COLO668 (cell line): ENCODE measurements around the gene PTPRH.
"Not testable (repeated sequence)": the region's sequence is repeated elsewhere in the genome, so short reads cannot be mapped to it uniquely, and the experiment has no call there.

ENCODE experiments used
- DNase-seq: peaks from one replicate; lab custom pipeline; 2025; ENCODE audit not compliant: unreplicated experiment; lab: John Stamatoyannopoulos, UW

The PTPRH gene

DNA sequence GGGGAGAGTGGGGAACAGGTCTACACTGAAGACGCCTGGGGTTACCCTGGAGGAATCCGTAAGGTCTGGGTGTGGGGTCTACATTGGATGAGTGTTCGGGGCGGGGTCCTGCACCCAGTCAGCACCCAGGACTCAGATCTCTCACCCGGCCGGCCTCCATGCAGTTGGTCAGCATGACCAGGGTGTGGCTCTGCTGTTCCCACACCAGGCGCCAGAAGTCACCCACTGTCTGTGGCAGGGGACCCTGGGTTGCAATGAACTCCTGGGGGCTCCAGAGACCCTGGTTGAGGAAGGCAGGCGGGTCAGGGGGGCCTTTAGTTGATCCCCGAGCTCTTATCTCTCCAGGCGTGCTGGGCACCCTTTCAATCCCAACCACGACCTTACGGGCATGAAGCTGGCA, 23.2 kb downstream of the PTPRH start:
- no peak for DNase-seq

GRCh38 chr19:55181740-55182139, 27.6 kb downstream of the PTPRH start:
- DNase-seq = no peak

GRCh38 chr19:55179606-55180484, 29.5 kb downstream of the PTPRH start, which contains the start of gene SYT5:
Gene SYT5 (minus strand): TSS chr19:55180289. CDS start chr19:55179041, 1,248 bp downstream.
- DNase-seq = peak; percentile 45

DNA sequence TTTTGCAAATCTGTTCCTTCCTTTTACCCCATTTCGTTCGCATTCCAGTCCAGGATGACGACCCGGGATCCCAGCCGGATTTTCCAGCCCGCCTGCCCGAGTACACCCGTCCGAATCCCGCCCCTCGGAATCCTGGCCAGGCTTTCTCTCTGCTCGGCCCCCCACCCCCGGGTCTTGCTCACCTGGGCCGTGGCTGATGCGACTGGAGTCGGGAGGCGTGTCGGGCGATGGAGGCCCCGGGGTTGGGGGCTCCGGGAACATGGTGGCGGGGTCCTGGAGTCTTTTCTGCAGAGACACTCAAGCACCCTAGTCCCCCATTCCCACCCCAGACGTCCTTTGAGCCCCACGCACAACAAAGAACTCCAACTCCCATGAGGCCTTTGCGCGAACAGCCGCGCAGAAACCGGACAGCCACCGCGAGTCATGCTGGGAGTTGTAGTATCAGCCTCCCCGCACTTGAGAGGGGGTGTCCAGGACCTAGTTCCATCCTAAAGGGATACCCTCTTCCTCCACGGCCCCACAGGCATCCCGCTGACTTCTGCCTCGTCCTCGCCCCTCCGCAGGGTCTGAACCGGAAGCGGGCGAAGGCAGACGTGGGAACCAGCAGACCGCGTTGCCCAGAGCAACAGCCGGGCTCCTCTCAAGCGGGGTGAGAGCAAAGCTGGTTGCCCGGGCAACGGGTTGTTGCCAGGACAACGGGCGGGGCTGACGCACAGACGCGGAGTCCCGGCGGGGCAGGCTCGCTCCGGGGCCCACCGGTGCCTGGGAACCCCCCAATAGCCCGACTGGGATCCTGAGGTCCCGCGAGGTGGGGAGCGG, 30.3 kb downstream of the PTPRH start:
- peak; percentile 92 for DNase-seq

DNA sequence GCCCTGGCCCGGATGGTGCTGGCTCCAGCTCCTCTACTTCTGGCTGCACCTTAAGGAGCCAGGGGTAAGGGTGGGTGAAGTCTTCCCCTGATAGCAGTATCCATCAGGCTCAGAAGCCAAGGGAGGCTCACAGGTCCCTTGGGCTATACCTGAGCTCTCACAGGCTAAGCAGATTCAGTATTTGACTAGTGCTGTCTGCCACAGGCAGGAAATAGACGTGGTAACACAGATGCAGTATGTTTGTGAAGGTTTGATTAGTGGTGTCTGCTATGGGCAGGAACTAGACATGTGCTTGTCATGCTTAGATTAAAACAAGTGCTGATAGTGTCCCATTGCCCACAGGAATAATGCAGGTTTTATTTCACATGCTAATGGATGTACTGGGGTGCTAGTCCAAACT, 33.2 kb downstream of the PTPRH start:
- DNase-seq = no peak

GRCh38 chr19:55175117-55175867, 34.0 kb downstream of the PTPRH start:
- DNase-seq = peak; percentile 61

GRCh38 chr19:55174425-55175116, 34.7 kb downstream of the PTPRH start:
- no peak for DNase-seq

DNA sequence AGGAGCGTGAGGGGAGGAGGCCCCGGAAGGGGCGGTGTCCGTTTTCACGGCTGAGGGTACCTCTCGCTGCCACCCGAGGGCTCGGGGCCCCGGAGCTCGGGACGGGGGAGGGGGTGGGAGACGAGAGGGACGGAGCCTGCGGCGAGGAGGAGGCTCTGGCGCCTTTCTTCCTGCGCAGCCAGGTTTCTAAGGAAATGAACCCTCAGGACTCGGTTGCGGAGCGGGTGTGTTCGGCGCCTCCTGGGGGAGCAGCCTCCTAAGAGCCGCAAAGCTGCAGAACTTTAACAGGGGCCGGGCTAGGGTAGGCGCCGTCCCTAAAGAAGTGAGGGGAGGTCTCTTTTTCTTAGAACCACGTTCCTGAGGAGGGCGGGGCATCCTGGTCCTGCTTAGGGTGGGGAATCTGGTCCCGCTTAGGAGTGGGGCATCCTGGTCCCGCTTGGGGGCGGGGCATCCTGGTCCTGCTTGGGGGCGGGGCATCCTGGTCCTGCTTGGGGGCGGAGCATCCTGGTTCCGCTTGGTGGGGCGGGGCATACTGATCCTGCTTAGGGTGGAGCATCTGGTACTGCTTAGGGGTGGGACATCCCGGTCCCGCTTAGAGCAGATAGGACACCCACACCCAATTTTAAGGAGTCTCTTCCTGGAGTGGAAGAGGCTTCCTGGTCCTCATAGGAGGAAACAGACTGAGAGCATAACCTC, 35.4 kb downstream of the PTPRH start:
- peak; percentile 58 for DNase-seq

DNA sequence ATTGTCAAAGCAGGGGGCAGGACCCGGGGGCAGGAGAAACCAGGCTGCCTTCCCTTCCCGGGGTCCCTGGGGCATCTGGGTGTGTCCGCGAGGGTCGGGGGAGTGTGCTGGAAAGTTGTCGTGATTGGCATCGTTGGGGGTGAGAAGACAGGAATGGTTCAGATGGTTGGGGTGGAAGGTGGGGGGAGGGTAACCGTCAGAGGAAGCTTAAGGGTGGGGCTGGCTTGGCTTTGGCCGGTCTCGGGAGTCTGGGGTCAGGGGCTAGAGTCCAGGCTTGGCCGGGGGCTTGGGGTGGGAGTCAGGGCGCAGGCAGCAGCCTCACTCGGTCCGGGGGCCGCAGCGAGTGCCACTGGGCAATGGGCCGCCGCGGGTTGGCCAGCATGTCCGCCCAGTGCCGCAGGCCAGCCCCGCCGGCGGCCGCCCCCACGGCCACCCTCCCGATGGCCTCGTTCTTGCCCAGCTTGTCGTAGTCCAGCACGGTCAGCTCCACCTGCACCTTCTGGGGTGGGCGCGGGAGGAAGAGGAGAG, 36.1 kb downstream of the PTPRH start:
- DNase-seq = no peak

GRCh38 chr19:55172741-55173140, 36.6 kb downstream of the PTPRH start:
- DNase-seq = no peak

- not testable (repeated sequence) for DNase-seq
Observed at GRCh38 chr19:55172318-55172717, 37.0 kb downstream of the PTPRH start.

GRCh38 chr19:55171440-55171839, 37.9 kb downstream of the PTPRH start:
- DNase-seq = no peak

DNA sequence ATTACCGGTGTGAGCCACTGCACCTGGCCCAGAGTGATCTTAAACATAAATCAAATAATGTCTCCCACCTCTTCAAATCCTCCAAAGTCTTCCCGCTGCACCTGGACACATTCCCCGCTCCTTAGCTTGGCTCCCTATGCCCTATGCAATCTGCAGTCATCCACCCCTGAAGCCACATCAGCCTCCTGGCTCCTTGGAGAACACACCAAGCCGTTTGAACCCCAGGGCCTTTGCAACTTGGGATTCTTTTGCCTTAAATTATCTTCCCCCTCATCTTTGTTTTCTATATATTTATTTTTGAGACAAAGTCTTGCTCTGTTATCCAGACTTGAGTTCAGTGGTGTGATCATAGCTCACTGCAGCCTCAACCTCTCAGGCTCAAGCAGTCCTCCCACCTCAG, 40.2 kb downstream of the PTPRH start:
- DNase-seq = no peak

DNA sequence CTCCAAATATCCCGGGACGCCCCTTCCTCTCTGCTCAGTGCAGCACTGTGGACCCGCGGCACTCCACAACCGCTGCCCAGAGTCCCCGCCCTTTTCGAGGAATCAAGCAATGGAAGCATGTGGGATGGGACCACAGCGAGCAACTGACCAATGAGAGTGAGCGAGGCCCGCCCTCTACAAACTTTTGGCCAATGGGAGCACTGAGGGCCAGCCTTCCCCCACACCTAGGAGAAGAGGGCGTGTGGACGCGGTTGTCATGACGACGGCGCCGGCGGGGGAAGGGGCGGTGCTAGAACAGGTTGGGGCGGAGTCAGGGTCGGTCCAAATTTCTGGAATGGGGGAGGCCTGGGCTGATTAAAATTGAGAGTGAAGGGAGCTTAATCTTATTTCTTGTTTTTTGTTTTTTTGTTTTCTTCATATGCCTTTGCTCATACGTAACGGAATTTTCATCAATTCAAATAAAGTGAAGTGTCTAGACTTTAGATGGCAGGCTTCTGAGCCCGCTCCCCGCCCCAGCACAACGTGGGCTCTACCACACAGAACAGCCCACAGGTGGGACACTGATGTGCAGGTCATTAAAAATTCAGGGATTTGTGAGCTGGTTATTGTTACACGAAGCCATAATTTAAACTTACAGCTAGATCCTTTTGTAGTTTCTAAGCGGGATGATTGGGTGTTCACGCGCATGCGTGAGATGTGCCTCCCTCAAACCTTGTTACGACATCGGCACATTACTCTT, 42.6 kb downstream of the PTPRH start, which contains the start of gene DNAAF3:
TSS of gene DNAAF3 (minus strand) at position 84 of the 739 bp plus-strand sequence. CDS start 200 bp downstream, outside the sequence.
- peak; percentile 96 for DNase-seq

- peak; percentile 74 for DNase-seq
Observed at GRCh38 chr19:55165952-55166529, 43.3 kb downstream of the PTPRH start.

GRCh38 chr19:55161571-55162322, 47.6 kb downstream of the PTPRH start:
- peak; percentile 67 for DNase-seq

- DNase-seq = no peak
Observed at GRCh38 chr19:55160986-55161365, 48.3 kb downstream of the PTPRH start.
